A549 (cell line): Measurements from ENCODE around the gene SP110.

Experiments used
- BHLHE40 ChIP-seq: IDR thresholded peaks from 2 replicates; pipeline ENCODE4 v1.6.1; 2012; ENCODE audit warnings: low read depth, low read length, inconsistent platforms
- CEBPB ChIP-seq, 2 experiments: fragments of >200 bp in 1 of 2; sonication (Bioruptor Twin) in 1 of 2; formaldehyde crosslinking in 1 of 2; IDR thresholded peaks; 2 replicates each; pipeline ENCODE4 v1.6.1; 2012 to 2016
- CTCF ChIP-seq: fragments of >200 bp; sonication (Bioruptor Twin); formaldehyde crosslinking; IDR thresholded peaks from 3 replicates; pipeline ENCODE4 v1.5.1; 2016
- EP300 ChIP-seq, 2 experiments: fragments of >200 bp; sonication (Bioruptor Twin); formaldehyde crosslinking; IDR thresholded peaks; 2 replicates in 1 of 2; 3 replicates in 1 of 2; pipeline ENCODE4 v1.6.1; 2016 to 2017
- MAFK ChIP-seq: fragments of 450-650 bp; IDR thresholded peaks from 2 replicates; pipeline ENCODE4 v1.6.1; 2014; ENCODE audit not compliant: partially characterized antibody
- MAX ChIP-seq: IDR thresholded peaks from 2 replicates; pipeline ENCODE4 v1.6.1; 2012
- MYC ChIP-seq: IDR thresholded peaks from 2 replicates; pipeline ENCODE4 v1.6.1; 2012; ENCODE audit warnings: mild to moderate bottlenecking, inconsistent platforms, low read length, improper control_type of control experiment, borderline replicate concordance
- POLR2A ChIP-seq: IDR thresholded peaks from 2 replicates; pipeline ENCODE4 v1.6.1; 2012; ENCODE audit warnings: mild to moderate bottlenecking, low read length
- RFX5 ChIP-seq: fragments of 450-650 bp; IDR thresholded peaks from 2 replicates; pipeline ENCODE4 v1.7.1; 2014; ENCODE audit warnings: antibody characterized with exemption, mild to moderate bottlenecking, moderate library complexity
- SMC3 ChIP-seq: fragments of >200 bp; sonication (Bioruptor Twin); formaldehyde crosslinking; IDR thresholded peaks from 3 replicates; pipeline ENCODE4 v1.6.1; 2018; ENCODE audit warnings: inconsistent platforms
- SREBF2 ChIP-seq: fragments of 450-650 bp; IDR thresholded peaks from 2 replicates; pipeline ENCODE4 v1.6.1; 2014; ENCODE audit warnings: mild to moderate bottlenecking, moderate library complexity
- TF ChIP-seq, protein P1 (sequence below): fragments of 200-600 bp; sonication (generic); IDR thresholded peaks from 2 replicates; pipeline ENCODE4 v1.6.1; 2016; ENCODE audit warnings: antibody characterized with exemption, mild to moderate bottlenecking, moderate library complexity

DNA sequence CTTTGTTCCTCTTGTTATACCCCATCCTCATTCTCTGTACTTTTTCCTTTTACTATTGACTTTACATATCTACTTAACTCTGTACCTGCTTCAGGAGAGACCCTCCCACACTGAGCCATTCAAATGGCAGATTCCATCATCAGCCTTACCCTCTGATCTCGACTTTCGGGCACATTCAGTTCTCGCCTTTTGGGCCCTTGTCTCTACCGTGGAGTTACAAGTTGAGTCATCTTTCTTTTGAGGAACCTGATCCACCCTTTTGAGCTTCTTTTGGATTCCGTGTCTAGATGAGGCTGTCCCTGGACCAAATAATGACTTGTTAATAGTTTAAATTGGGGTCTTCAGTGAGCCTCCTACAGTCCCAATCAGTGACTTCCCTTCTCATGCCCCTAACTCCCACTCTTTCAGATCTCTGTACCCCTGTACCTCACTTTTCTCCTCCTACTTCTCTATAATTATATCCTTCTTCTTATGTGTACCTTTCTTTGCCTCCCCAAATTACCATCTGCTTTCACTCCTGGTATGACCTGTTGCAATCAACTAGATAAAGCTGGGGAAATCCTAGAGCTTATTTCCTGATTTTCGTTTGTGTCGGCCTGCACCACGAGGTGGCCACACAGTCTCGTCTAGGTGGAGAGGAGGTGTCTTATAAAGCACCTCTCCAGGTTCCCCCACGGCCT lies 17.2 kb downstream of the SP110 start:
- TF ChIP-seq SREBF2 (no peak), CEBPB (IDR thresholded peaks at IDR 0.05) (no peak), CTCF (no peak), SMC3 (no peak), POLR2A (no peak), EP300 (IDR thresholded peaks at IDR 0.05) (no peak), RFX5 (no peak), MYC (no peak), BHLHE40 (no peak), MAX (no peak), MAFK (no peak)
- TF ChIP-seq, protein P1, sequence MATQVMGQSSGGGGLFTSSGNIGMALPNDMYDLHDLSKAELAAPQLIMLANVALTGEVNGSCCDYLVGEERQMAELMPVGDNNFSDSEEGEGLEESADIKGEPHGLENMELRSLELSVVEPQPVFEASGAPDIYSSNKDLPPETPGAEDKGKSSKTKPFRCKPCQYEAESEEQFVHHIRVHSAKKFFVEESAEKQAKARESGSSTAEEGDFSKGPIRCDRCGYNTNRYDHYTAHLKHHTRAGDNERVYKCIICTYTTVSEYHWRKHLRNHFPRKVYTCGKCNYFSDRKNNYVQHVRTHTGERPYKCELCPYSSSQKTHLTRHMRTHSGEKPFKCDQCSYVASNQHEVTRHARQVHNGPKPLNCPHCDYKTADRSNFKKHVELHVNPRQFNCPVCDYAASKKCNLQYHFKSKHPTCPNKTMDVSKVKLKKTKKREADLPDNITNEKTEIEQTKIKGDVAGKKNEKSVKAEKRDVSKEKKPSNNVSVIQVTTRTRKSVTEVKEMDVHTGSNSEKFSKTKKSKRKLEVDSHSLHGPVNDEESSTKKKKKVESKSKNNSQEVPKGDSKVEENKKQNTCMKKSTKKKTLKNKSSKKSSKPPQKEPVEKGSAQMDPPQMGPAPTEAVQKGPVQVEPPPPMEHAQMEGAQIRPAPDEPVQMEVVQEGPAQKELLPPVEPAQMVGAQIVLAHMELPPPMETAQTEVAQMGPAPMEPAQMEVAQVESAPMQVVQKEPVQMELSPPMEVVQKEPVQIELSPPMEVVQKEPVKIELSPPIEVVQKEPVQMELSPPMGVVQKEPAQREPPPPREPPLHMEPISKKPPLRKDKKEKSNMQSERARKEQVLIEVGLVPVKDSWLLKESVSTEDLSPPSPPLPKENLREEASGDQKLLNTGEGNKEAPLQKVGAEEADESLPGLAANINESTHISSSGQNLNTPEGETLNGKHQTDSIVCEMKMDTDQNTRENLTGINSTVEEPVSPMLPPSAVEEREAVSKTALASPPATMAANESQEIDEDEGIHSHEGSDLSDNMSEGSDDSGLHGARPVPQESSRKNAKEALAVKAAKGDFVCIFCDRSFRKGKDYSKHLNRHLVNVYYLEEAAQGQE, result no peak
